GM12891 (cell line): ENCODE results near the gene GPR55.

ENCODE experiments used
- DNase-seq: peaks from one replicate; pipeline ENCODE4 v3.0.0; 2011; ENCODE audit warnings: low spot score; ENCODE audit not compliant: insufficient read length
- FAIRE-seq: peaks from 2 replicates; lab custom pipeline; 2011; peaks lifted over from hg19 to GRCh38; lab: Jason Lieb, UNC
- PAX5 ChIP-seq: IDR thresholded peaks from 2 replicates; pipeline ENCODE4 v1.6.1; 2011; ENCODE audit warnings: low read length, moderate library complexity, mild to moderate bottlenecking; ENCODE audit not compliant: insufficient read depth, severe bottlenecking
- POLR2A ChIP-seq: IDR thresholded peaks from 2 replicates; pipeline ENCODE4 v1.6.1; 2011; ENCODE audit warnings: low read depth, low read length, control low read depth
- POLR2AphosphoS5 ChIP-seq: IDR thresholded peaks from 2 replicates; pipeline ENCODE4 v1.6.1; 2011; ENCODE audit warnings: low read depth, low read length, control low read depth
- POU2F2 ChIP-seq: IDR thresholded peaks from 2 replicates; pipeline ENCODE4 v1.6.1; 2011; ENCODE audit warnings: low read depth, mild to moderate bottlenecking, control low read depth, low read length, moderate library complexity
- SPI1 ChIP-seq: IDR thresholded peaks from 2 replicates; pipeline ENCODE4 v1.6.1; 2011; ENCODE audit warnings: low read depth, low read length, control low read depth
- TAF1 ChIP-seq: IDR thresholded peaks from 2 replicates; pipeline ENCODE4 v1.6.1; 2011; ENCODE audit warnings: low read depth, low read length, control low read depth

GPR55 gene

DNA sequence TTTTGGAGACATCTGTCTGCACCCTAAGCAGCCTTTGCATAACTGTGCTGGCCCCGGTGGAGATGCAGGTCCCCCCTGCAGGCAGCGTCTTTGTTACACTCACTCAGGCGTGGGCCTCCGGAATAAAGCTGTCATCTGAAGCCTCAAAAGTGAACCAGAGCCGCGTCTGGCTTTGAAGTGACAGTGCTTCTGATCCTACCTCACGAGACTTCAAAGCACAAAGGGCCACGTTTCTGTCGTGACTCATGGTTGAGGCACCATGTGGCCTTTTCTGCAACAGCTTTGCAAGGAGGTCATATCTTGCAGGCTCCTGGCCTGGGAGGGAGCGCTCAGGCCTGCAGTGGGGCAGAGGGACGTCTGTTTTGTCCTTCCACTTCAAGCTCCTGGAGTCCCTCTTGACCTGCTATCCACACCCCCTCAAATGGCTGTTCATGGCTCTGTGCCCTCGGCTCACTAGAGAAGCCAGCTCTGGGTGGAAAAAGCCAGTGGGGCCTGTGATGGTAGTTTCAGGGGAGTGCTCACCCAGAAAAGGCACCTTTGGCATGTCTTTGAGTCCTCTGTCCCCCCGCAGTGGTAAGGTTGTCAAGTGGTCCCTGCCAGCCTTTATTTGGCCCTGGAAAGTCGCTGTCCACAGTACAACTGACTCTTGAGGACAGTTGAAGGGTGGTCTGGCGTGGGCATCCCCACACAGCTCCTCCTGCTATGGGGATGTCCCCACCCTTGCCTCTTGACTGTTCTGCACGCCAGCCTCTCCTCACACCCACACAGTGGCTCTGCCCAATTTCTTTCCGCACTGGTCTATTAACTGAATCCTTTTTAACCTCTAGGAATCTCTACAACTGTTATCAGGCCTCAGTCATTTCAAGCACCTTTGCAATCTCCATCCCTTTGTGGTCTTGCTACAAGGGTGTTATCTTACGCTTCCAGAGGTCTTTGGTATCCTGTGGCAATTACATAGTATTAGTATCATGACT lies 19.3 kb downstream of the GPR55 start:
- no peak for DNase-seq
- TF ChIP-seq SPI1 (no peak), POU2F2 (peak; percentile 68; the same call in 1 of the 2 replicates), POLR2A (no peak)
- no peak for FAIRE-seq

DNA sequence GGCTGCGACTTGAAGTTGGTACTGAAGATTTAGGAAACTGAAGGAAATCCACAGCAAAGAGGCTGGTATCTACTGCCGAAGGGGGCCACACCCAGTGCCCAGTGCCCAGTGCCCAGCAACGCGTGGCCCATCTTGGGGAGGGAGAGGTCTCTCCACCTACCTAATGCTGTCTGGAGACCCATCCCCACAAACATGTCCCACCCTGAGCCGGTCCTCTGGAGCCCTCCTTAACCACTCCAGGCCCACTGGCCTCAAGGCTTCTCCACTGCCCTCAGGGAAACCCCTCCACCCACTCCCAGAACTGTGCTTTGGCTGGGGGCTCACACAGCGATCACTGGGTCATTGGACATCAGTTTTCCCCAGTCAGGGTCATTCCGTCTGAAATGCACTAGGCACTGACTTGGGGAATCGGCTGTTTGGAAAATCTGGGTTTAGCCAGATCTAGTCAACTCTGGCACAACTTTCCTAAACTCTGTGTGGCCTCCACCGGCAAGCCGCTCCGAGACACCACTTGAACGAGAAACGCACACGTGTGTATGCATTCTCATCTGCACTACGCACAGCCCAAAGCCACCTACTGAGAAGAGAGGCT lies 20.1 kb downstream of the GPR55 start:
- FAIRE-seq (no peak), DNase-seq (no peak)
- no peak for TF ChIP-seq SPI1
- no peak for TF ChIP-seq PAX5
- TF ChIP-seq POLR2A: peak; percentile 37
- peak; percentile 47; the same call in 1 of the 2 replicates for TF ChIP-seq POLR2AphosphoS5

DNA sequence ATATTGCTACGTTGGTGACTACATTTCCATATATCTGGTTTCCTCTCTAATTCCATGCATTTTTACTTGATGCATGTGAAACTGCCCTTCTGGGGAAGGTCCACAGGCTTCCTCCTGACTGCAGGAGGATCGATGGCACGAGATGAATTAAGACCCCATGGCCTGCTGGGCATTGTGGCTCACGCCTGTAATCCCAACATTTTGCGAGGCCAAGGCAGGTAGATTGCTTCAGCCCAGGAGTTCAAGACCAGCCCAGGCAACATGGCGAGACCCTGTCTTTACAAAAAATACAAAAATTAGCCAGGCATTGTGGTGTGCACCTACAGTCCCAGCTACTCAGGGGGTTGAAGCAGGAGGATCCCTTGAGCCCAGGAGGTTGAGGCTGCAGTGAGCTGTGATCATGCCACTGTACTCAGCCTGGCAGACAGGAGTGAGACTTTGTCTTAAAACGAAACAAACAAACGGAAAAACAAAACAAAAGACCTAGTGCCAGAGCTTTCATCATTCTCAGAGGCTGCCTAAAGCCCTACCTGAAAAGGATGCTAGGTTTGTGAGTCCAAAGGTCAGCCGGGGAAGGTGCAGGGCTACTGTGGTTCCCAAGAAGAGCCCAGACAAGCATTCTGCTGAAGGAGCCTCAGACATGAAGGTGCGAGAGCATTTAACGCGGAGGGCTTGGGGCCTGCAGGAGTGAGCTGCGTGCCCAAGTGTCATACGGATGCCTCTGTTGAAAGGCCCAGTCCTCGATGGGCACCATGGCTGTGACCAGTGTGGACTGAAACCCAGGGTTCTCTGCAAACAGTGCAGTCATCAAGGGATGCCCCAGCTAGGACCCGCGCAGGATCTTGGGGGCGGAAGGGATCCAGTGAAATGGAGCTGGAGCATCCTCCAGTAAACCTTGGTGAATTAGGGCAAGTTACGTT lies 21.6 kb downstream of the GPR55 start:
- TF ChIP-seq TAF1: no peak
- TF ChIP-seq POU2F2: no peak
- TF ChIP-seq POLR2A: no peak
- TF ChIP-seq SPI1: no peak
- no peak for TF ChIP-seq PAX5
- TF ChIP-seq POLR2AphosphoS5: no peak
- FAIRE-seq: no peak
- no peak for DNase-seq

DNA sequence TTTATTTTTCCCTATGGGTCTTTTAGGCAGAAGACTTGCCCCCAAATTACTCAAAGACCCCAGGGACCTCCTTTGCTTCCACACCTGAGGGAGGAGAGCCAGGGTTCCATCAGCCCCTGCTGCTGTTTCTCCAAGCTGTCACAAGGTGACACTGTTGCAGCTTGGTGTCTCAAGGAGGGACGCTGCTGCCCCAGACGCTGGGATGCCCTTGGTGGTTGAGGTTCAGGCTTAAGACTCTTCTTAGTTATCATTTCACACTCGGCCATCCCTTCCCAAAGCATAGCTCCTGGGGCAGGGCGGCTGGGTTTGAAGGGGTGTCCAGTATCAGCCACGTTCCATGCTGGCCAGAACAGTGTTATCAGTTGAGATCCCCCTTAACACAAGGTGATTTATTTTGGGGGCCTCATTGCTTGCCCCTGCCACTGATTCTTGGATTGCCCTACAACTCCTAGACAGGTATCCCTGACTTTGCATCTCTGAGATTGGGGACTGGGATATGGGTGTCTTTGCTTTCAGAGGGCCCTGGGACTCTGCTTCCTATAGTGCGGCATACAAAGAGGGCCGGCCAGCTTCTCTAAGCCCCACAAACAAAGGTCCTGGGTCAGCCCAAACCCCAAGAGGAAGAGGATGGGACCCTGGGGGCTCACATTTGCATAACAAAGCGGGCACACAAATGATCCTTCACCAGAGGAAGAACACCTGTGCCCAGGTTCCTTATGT lies 22.7 kb downstream of the GPR55 start:
- peak; percentile 94 for FAIRE-seq
- DNase-seq: no peak
- TF ChIP-seq POU2F2 (peak; percentile 41; the same call in 1 of the 2 replicates), SPI1 (no peak)

DNA sequence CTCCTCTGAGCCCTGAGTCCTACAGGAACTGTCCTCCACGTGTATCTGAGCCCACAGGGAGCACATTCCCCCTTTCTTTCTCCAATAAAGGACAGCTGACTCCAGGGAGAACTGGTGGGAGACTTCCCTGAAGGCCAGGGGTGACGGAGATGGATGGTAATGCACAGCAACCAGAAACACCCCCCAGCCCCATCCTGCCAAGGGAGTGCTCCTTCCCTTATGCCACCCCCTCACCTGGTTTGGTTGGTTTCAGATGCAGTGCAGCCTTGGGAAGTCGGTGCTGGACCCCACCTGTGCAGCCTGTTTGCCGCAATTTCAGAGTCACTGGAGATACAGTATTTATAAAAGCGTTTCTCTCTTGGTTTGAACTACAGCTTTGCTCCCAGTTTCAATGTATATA lies 24.0 kb downstream of the GPR55 start:
- DNase-seq: no peak
- TF ChIP-seq TAF1: no peak
- no peak for TF ChIP-seq SPI1
- no peak for TF ChIP-seq PAX5
- no peak for TF ChIP-seq POLR2A
- TF ChIP-seq POU2F2: no peak
- FAIRE-seq: no peak

DNA sequence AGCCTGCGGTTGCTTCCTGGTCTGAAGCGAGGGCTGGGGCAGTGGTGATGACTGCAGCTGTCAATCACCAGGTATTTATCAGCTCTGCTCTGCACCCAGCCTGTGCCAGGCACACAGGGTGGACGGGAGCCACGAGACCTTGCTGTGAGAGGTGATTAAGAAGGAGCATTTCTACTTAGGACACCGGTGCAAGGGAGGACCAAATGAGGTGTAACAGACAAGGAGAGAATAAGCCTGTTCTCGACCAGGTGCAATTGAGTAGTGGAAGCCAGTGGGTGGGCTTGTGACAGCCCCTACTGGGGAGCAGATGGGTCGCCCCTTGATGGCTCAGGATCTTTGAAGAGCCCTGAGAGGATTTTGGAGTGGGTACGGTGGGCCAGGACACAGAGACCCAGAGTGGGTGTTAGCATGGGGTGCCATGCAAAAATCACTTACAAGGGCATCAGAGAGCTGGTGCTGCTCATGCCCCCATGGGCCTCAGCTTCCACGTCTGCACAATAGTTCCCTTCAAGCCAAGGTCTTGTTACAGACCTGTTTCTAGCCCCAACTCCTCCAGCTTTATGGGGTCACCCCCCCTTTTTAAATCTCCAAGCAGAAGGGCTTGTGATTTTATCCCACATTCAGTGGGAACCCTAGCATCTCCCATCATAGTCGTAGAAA lies 24.6 kb downstream of the GPR55 start:
- FAIRE-seq (no peak), DNase-seq (no peak)
- TF ChIP-seq POLR2A (no peak), POU2F2 (no peak), PAX5 (no peak), POLR2AphosphoS5 (no peak), TAF1 (no peak), SPI1 (no peak)

DNA sequence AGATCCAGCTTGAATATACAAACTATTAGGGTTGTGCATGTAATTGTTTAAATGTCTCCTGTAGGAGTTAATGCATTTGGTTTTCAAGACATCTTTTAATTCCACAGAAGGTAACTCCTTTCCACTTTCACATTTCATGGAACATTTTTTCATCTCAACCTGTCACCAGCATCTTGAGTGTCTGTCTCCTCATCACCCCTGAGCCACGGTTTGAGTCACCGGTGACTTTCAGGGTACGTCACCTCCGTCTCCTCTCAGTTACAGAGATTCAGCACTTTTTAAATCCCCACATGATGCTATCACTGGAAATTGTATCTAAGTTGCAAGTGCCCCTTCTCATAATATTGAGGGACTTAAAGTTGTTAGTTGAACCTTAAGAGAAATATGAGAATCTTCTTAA lies 25.3 kb downstream of the GPR55 start:
- no peak for FAIRE-seq
- DNase-seq: no peak
- TF ChIP-seq TAF1 (no peak), SPI1 (no peak), PAX5 (no peak), POU2F2 (no peak), POLR2A (no peak), POLR2AphosphoS5 (no peak)

DNA sequence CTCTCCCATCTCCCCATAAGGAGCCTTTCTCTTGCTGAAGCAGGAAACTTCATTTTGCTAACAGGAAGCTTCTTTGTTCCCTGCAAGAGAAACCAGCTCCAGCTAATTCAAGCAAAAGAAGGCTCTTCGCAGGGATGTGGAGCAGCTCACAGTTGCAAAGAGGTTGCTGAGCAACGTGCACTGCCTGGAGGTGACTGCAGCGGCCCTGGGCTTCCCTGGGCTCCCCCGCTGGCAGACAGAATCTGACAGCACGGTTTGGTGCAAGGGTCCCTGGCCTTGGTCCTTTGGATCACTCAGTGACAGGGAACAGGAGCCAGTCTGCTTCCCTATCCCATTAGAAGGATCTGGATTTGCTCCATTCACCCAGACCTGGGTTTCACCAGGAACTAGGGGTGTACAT lies 25.8 kb downstream of the GPR55 start:
- TF ChIP-seq PAX5 (no peak), TAF1 (no peak), POLR2AphosphoS5 (no peak), POLR2A (no peak), POU2F2 (no peak)
- FAIRE-seq (no peak), DNase-seq (no peak)
